SK-N-SH (cell line): Measurements from ENCODE around the gene TTC38.

Experiments
- GATA2 ChIP-seq: sonication (generic); formaldehyde crosslinking; IDR thresholded peaks from 2 replicates; pipeline ENCODE4 v1.5.0; 2020; ENCODE audit warnings: mild to moderate bottlenecking, missing genetic modification reagents
- TF ChIP-seq, protein P1 (sequence below): fragments of 200-600 bp; sonication (generic); IDR thresholded peaks from 2 replicates; pipeline ENCODE4 v1.6.1; 2017; ENCODE audit warnings: antibody characterized with exemption, mild to moderate bottlenecking, moderate library complexity

DNA sequence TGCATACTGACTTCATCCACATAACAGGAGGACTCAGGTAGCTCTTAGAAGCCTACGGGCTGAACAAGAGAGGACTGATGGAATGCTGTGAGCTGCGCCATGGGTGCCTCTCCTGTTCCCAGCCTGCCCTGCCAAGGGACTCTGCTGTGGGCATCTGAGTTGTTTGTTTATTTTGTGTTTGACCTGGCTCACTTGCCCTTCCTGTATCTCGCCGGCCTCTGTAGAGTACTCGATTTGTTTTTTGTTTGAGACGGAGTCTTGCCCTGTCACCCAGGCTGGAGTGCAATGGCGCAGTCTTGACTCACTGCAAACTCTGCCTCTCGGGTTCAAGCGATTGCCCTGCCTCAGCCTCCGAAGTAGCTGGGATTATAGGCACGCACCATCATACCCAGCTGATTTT lies 1.8 kb downstream of the TTC38 start:
- TF ChIP-seq GATA2, result no peak
- TF ChIP-seq, protein P1, sequence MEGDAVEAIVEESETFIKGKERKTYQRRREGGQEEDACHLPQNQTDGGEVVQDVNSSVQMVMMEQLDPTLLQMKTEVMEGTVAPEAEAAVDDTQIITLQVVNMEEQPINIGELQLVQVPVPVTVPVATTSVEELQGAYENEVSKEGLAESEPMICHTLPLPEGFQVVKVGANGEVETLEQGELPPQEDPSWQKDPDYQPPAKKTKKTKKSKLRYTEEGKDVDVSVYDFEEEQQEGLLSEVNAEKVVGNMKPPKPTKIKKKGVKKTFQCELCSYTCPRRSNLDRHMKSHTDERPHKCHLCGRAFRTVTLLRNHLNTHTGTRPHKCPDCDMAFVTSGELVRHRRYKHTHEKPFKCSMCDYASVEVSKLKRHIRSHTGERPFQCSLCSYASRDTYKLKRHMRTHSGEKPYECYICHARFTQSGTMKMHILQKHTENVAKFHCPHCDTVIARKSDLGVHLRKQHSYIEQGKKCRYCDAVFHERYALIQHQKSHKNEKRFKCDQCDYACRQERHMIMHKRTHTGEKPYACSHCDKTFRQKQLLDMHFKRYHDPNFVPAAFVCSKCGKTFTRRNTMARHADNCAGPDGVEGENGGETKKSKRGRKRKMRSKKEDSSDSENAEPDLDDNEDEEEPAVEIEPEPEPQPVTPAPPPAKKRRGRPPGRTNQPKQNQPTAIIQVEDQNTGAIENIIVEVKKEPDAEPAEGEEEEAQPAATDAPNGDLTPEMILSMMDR, result no peak
